DMS153 treated with DMSO at 0.1 percent for 48 hours (cell line): ENCODE measurements around the gene ZNF627.
"Not testable (repeated sequence)": the region's sequence is repeated elsewhere in the genome, so short reads cannot be mapped to it uniquely, and the experiment has no call there.

Experiments
- DNase-seq: peaks from one replicate; lab custom pipeline; 2025; ENCODE audit not compliant: unreplicated experiment; lab: John Stamatoyannopoulos, UW

The ZNF627 gene

DNA sequence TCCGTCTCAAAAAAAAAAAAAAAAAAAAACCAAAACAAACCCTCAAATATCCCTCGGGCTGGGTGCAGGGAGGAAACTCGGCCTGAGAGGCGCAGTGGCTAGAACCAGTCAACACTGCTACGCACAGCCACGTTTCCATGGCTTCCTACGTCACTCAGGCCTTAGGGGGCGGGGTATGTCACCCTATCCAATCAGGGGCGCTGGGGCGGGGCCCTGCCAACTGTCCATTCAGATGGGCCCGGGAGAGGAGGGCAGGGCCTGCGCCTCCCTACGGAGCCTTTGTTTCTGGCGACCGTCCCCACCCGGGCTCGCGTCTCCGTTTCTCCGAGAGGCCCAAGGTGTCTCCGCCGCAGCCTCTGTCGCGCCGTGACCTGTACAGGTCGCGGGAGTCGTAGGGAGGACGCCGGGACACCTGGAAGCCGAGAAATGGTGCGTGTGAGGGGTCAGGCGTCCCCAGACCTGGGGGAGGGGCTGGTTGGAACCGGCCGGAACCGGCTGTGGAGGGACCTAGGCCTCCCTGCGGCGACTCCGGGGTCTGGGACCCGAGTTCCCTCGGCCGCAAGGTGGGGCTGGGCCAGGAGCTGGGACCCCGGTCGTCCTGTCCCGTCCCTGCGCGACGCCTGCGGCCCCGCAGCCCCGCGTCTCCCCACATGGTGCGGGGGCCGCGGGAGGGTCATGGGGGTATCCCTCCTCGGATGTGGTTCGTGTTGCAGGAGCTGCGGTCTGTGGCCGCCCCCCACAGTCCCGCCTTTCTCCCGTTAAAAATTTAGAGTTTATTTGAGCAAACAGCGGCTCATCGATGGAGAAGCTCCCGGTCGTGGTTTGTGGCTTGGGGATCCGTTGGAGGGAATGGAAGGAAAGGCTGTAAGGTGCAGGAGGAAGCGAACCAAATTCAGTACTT lies at the start of gene ZNF627:
Gene ZNF627, plus strand, starts transcription at position 282 of the 901 bp plus-strand sequence. Its CDS starts 145 bp downstream, at position 427.
- DNase-seq, result peak; percentile 84

DNA sequence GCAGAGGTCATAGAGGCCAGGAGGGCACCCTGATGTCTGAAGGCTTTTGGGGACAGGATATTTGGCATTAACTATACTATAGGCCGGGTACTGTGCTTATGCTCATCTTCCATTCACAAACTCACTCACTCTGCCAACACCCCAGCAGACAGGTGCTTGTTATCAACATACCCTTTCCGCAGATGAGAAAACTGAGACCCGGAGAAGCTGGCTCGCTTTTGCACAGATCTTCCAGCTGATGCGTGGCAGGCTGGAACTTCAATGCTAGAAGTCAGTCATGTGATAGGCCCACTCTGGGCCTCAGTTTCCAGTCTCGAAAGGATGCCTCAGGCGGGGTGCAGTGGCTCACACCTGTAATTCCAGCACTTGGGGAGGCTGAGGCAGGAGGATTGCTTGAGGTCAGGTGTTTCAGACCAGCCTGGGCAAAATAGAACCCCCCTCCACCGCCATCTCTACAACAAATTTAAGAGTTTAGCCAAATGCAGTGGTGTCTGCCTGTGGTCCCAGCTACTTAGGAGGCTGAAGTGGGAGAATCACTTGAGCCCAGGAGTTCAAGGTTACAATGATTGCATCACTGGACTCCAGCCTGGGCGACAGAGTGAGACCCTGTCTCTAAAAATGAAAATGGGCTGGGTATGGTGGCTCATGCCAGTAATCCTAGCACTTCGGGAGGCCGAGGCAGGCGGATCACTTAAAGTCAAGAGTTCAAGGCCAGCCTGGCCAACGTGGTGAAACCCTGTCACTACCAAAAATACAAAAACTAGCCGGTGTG lies 49.2 kb upstream of the ZNF627 start:
- no peak for DNase-seq

- no peak for DNase-seq
These were observed 47.8 kb upstream of the ZNF627 start for GRCh38 chr19:11549386-11549953.

DNA sequence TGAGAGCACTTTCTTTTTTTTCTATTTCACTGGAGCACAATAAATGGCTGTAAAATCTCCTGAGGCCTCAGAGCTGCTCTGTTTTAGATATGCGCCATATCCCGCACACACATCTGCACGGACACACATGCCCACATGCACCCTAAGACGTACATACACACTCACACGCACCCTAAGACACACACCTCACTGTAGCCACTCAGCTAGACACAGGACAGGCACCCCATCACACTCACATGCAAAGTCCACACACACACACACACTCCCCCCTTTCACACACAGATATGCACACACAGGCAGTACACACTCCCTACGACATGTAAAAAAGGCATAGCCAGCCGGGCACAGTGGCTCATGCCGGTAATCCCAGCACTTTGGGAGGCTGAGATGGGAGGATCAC lies 47.0 kb upstream of the ZNF627 start:
- no peak for DNase-seq

- DNase-seq, result no peak
These were observed 45.6 kb upstream of the ZNF627 start for GRCh38 chr19:11551603-11552235.

DNA sequence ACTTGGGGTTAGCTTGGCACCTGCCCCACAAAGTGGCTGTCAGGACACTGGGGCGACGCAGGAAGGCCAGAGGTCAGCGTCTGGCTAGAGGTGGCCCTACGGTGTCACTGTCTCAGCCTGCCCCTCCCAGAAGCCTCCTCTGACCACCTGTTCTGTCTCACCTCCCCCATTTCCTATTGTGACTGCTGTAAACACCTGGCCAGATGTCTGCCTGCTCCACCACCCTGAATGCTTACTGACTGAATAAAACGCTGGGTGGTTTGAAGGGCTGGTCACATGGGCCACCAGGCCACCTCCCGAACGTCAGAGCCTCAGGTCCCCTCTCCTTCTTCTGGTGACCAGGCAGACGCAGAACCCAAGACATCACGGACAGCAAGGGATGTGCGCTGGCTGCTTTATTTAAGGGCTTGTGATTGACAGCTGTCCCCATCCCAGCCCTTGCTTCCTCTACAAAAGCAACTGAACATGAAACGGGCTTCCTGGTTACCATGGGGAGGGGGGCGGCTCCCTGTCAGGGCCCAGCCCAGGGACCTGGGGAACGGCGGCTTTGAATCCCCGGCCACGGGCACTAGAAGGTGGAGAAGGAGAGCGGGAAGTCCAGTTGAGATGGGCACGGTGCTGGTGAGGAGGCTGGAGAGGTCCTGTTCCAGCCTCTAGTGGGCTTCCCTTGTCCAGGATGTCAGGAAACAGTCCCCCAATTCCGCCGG lies 44.5 kb upstream of the ZNF627 start:
- DNase-seq, result no peak

GRCh38 chr19:11554160-11554559 lies 43.1 kb upstream of the ZNF627 start:
- DNase-seq, result no peak

- DNase-seq, result no peak
These were observed 42.0 kb upstream of the ZNF627 start for GRCh38 chr19:11555246-11555645.

- DNase-seq, result no peak
These were observed 40.5 kb upstream of the ZNF627 start for GRCh38 chr19:11556634-11557420.

GRCh38 chr19:11558881-11559828 lies 38.1 kb upstream of the ZNF627 start, which contains the start of gene ELOF1:
ELOF1 (minus strand) TSS chr19:11559230; CDS start chr19:11554347, 4,883 bp downstream.
- DNase-seq, result peak; percentile 93

DNA sequence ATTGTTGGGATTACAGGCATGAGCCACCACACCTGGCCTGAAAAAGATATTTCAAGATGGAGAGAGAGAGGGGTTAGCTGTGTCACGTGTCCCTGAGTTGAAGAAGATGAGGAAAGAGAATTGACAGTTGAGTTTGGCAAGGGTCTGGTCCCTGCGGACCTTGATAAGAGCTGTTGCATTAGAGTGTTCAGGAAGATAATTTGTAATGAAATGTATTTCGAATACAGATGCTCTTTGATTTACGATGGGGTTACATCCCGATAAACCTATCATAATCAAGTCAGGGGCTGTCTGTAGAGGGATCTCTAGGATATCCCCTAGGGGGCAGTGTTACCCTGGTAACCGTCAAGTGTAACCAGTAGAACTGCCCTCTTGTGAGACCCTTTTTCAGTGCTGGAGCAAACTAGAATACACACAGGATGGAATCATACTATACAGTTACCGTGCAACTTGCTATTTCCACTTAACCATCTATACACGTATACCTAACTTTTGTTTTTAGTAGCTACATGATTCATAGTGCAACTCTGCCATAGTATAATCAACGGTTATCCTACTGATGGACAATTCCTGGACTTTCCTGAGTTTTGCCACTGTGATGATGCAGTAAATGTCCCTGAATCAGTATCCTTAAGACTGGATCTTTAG lies 36.8 kb upstream of the ZNF627 start:
- DNase-seq, result peak; percentile 5

DNA sequence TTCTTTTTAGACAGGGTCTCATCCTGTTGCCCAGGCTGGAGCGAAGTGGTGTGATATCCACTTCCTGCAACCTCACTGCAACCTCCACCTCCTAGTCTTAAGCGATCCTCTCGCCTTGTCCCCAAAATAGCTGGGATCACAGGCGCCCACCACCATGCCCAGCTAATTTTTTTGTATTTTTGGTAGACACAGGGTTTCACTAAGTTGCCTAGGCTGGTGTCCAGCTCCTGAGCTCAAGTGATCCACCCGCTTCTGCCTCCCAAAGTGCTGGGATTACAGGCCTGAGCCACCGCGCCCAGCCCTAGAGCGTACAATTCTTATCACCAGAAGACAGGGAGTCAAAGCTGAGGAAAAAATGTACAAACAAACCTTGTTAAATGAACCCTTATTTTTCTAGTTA lies 33.8 kb upstream of the ZNF627 start:
- no peak for DNase-seq

- DNase-seq, result not testable (repeated sequence)
These were observed 33.0 kb upstream of the ZNF627 start for GRCh38 chr19:11564082-11564807.

DNA sequence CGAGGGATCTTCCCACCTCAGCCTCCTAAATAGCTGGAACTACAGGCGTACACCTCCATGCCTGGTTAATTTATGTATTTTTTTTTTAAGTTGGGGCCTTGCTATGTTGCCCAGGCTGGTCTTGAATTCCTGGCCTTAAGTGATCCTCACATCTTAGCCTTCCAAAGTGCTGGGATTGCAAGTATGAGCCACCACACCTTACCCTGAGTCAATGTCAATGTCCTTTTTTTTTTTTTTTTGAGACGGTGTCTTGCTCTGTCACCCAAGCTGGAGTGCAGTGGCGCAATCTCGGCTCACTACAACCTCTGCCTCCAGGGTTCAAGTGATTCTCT lies 31.7 kb upstream of the ZNF627 start:
- DNase-seq, result not testable (repeated sequence)

DNA sequence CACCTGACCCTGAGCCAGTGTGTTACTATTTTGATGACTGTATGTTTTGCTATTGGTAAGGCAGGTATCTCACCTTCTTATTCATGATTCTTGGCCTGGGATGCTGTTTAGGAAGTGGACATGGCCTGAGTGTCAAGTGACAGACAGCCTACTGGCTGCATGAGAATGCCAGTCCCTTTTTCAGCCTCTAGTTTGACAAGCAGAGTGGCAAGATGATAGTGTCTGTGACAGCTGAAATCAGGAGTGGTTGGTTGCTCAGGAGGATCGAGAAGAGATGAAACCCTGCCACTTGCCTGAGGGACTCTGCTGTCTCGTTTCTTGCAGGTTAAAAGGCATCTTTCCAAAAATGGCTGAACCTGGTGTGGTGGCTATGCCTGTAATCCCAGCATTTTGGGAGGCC lies 31.1 kb upstream of the ZNF627 start:
- no peak for DNase-seq

- no peak for DNase-seq
These were observed 27.2 kb upstream of the ZNF627 start for GRCh38 chr19:11570039-11570462.

GRCh38 chr19:11573354-11573753 lies 23.9 kb upstream of the ZNF627 start:
- DNase-seq, result not testable (repeated sequence)
